ENCODE measurements around the gene COG8.
"Not testable (repeated sequence)": the region's sequence is repeated elsewhere in the genome, so short reads cannot be mapped to it uniquely, and the experiment has no call there.

COG8 gene

DNA sequence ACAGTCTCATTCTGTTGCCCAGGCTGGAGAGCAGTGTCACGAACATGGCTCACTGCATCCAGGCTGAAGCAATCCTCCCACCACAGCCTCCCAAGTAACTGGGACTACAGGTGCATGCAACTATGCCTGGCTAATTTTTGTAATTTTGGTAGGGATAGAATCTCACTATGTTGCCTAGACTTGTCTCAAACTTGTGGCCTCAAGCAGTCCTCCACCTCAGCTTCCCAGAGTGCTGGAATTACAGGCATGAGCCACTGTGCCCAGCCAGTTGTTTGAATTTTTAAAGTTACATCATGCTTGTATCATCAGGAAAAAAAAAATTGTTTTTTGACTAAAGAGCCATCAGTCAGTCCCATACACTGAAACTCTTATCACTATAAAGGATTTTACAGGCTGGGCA, 45.3 kb downstream of the COG8 start:
- Histone ChIP-seq H3K4me1 (ENCODE audit: control insufficient read depth, insufficient read depth, low read length) (no peaks in the 10 kb centered on the region), H3K4me3 (ENCODE audit: low read length) (no peak overlapping the region), H3K27ac (ENCODE audit: low read depth, low read length) (no peak overlapping the region), H3K27me3 (ENCODE audit: control insufficient read depth, insufficient read depth, low read length) (no peaks in the 10 kb centered on the region), H3K9ac (ENCODE audit: low read length) (no peak overlapping the region), H3K36me3 (ENCODE audit: control insufficient read depth, insufficient read depth, low read length) (no peaks in the 10 kb centered on the region)

DNA sequence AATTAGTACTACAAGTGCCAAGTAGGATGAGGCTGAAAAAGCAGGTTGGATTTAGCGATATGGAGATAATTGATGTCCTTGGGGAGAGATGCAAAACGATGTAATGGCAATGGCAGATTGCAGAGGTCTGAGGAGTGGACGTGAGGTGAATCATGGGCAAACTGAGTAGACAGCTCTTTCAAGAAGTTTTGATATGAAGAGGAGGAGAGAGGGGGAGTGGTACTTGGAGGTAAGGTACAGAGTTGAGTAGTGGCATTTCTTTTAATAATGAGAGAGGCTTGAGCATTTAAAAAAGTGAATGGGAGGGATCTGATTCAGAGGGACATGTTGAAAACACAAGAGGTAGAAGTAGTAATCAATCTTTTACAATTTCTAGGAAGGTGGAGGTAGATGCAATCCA, 46.0 kb downstream of the COG8 start:
- Histone ChIP-seq H3K27me3 (ENCODE audit: control insufficient read depth, insufficient read depth, low read length) (no peaks in the 10 kb centered on the region), H3K27ac (ENCODE audit: low read depth, low read length) (no peak overlapping the region)

GRCh38 chr16:69291657-69292056, 47.7 kb downstream of the COG8 start:
- not testable (repeated sequence) for H3K36me3 ChIP-seq (ENCODE audit: control insufficient read depth, insufficient read depth, low read length); H3K9ac ChIP-seq (ENCODE audit: low read length); H3K4me3 ChIP-seq (ENCODE audit: low read length); H3K27ac ChIP-seq (ENCODE audit: low read depth, low read length); H3K27me3 ChIP-seq (ENCODE audit: control insufficient read depth, insufficient read depth, low read length); H3K4me1 ChIP-seq (ENCODE audit: control insufficient read depth, insufficient read depth, low read length)

More for the DNA sequence above, 46.0 kb downstream of the COG8 start:
- H3K9ac ChIP-seq (ENCODE audit: low read length): no peak overlapping the region
- H3K36me3 ChIP-seq (ENCODE audit: control insufficient read depth, insufficient read depth, low read length): no peaks in the 10 kb centered on the region
- no peak overlapping the region for H3K4me3 ChIP-seq (ENCODE audit: low read length)
- H3K4me1 ChIP-seq (ENCODE audit: control insufficient read depth, insufficient read depth, low read length): no peaks in the 10 kb centered on the region

DNA sequence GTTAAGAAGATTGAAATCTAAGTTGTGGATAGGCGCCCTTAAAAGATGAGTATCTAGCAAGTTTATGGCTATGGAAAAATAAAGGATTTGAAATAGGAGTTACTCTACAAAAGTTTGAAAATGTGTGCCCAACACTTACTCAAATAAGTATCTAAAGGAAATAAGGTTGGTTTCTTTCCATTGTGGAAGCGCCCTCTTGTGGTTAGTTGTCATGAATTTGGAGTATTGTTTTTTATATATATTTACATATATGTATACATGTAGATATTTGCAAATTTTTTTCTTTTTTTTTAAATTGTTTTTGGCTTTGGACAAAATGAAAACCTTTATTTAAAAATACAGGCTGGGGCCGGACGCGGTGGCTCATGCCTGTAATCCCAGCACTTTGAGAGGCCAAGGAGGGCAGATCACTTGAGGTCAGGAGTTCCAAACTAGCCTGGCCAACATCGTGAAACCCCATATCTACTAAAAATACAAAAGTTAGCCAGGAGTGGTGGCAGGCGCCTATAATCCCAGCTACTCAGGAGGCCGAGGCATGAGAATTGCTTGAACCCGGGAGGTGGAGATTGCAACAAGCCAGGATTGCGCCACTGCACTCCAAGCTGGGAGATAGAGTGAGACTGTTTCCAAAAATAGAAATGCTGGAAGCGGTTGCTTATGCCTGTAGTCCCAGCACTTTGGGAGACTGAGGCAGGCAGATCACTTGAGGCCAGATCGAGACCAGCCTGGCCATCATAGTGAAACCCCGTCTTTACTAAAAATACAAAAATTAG, 52.2 kb downstream of the COG8 start:
- no peaks in the 10 kb centered on the region for H3K4me1 ChIP-seq (ENCODE audit: control insufficient read depth, insufficient read depth, low read length)
- peaks cover 5% of the 10 kb centered on the region for H3K36me3 ChIP-seq (ENCODE audit: control insufficient read depth, insufficient read depth, low read length)
- H3K27me3 ChIP-seq (ENCODE audit: control insufficient read depth, insufficient read depth, low read length): no peaks in the 10 kb centered on the region
- H3K4me3 ChIP-seq (ENCODE audit: low read length): no peak overlapping the region
- H3K27ac ChIP-seq (ENCODE audit: low read depth, low read length): no peak overlapping the region
- H3K9ac ChIP-seq (ENCODE audit: low read length): no peak overlapping the region

- H3K4me3 ChIP-seq (ENCODE audit: low read length): no peak overlapping the region
- H3K27ac ChIP-seq (ENCODE audit: low read depth, low read length): no peak overlapping the region
- H3K4me1 ChIP-seq (ENCODE audit: control insufficient read depth, insufficient read depth, low read length): no peaks in the 10 kb centered on the region
Measured at GRCh38 chr16:69285240-69285639, 54.1 kb downstream of the COG8 start.

GRCh38 chr16:69283851-69284250, 55.5 kb downstream of the COG8 start:
- Histone ChIP-seq H3K36me3 (ENCODE audit: control insufficient read depth, insufficient read depth, low read length) (peaks cover 5% of the 10 kb centered on the region), H3K27ac (ENCODE audit: low read depth, low read length) (no peak overlapping the region), H3K27me3 (ENCODE audit: control insufficient read depth, insufficient read depth, low read length) (no peaks in the 10 kb centered on the region), H3K4me1 (ENCODE audit: control insufficient read depth, insufficient read depth, low read length) (no peaks in the 10 kb centered on the region), H3K4me3 (ENCODE audit: low read length) (no peak overlapping the region), H3K9ac (ENCODE audit: low read length) (no peak overlapping the region)

More at GRCh38 chr16:69285240-69285639, 54.1 kb downstream of the COG8 start:
- Histone ChIP-seq H3K36me3 (ENCODE audit: control insufficient read depth, insufficient read depth, low read length) (peaks cover 5% of the 10 kb centered on the region), H3K9ac (ENCODE audit: low read length) (no peak overlapping the region), H3K27me3 (ENCODE audit: control insufficient read depth, insufficient read depth, low read length) (no peaks in the 10 kb centered on the region)

GRCh38 chr16:69277413-69277812, 62.0 kb downstream of the COG8 start:
- Histone ChIP-seq H3K9ac (ENCODE audit: low read length) (no peak overlapping the region), H3K36me3 (ENCODE audit: control insufficient read depth, insufficient read depth, low read length) (no peaks in the 10 kb centered on the region), H3K4me1 (ENCODE audit: control insufficient read depth, insufficient read depth, low read length) (peaks cover 4% of the 10 kb centered on the region), H3K27me3 (ENCODE audit: control insufficient read depth, insufficient read depth, low read length) (no peaks in the 10 kb centered on the region), H3K4me3 (ENCODE audit: low read length) (no peak overlapping the region), H3K27ac (ENCODE audit: low read depth, low read length) (no peak overlapping the region)
